ENCODE results near the gene LRRC66. TPM values are rescaled to one million over a fixed set of nuclear protein-coding genes. Genes with fewer than 3 reads are reported as not detected.
A peak's percentile ranks its signal among the peaks of the same experiment; 100 is the strongest.

LRRC66 gene
- total and polyA plus RNA-seq, 2 experiments from 2014 or later: 0.88 to 2.7 TPM

DNA sequence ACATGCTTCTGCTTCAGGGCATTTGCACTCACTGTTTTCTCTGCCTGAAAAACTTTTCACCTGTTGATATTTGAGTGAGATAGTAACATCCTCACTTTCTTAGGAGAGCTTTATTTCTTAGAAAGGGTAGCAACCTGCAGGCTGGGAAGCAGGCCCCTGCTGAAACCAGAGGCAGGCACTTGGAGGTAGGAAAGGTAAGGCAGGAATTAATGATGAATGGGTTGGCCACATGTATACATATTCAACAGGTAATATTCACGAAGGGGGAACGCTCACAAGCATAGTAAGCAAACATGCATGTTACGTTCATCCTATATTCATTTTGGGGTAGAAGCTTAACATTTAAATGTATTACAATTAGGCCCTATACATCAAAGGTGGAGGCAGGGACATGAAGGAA is 34.1 kb upstream of the LRRC66 start:
- TF ChIP-seq CTCF (IDR thresholded peaks at IDR 0.05; ENCODE audit: low read depth, low read length): no peak
- no peak overlapping the region for H3K27ac ChIP-seq
- H3K4me1 ChIP-seq (ENCODE audit: low read depth): peaks cover 16% of the 10 kb centered on the region
- H3K9me3 ChIP-seq (ENCODE audit: low read depth): no peaks in the 10 kb centered on the region
- H3K4me3 ChIP-seq: no peak overlapping the region
- DNase-seq (ENCODE audit: low read depth in 1 of 2, low spot score in 1 of 2): no peak
- H3K27me3 ChIP-seq: peaks cover 19% of the 10 kb centered on the region
- no peaks in the 10 kb centered on the region for H3K36me3 ChIP-seq

- TF ChIP-seq CTCF (IDR thresholded peaks at IDR 0.05; ENCODE audit: low read depth, low read length): no peak
- H3K4me3 ChIP-seq: peak overlapping the region; percentile 65
- H3K27ac ChIP-seq: no peak overlapping the region
- no peaks in the 10 kb centered on the region for H3K36me3 ChIP-seq
- H3K4me1 ChIP-seq (ENCODE audit: low read depth): peaks cover 16% of the 10 kb centered on the region
- peak; percentile 8 to 63 for DNase-seq (ENCODE audit: low read depth in 1 of 2, low spot score in 1 of 2)
- peaks cover 21% of the 10 kb centered on the region for H3K27me3 ChIP-seq
- H3K9me3 ChIP-seq (ENCODE audit: low read depth): no peaks in the 10 kb centered on the region
Observed at GRCh38 chr4:52052475-52052780, 32.3 kb upstream of the LRRC66 start.

GRCh38 chr4:52051615-52052474 is 31.7 kb upstream of the LRRC66 start:
- no peaks in the 10 kb centered on the region for H3K9me3 ChIP-seq (ENCODE audit: low read depth)
- no peak for TF ChIP-seq CTCF (IDR thresholded peaks at IDR 0.05; ENCODE audit: low read depth, low read length)
- H3K4me1 ChIP-seq (ENCODE audit: low read depth): peaks cover 16% of the 10 kb centered on the region
- no peaks in the 10 kb centered on the region for H3K36me3 ChIP-seq
- peak; percentile 91 to 96 for DNase-seq (ENCODE audit: low read depth in 1 of 2, low spot score in 1 of 2)
- H3K27me3 ChIP-seq: peaks cover 21% of the 10 kb centered on the region
- peak overlapping the region; percentile 65 for H3K4me3 ChIP-seq
- peak overlapping the region; percentile 74 for H3K27ac ChIP-seq

- Histone ChIP-seq H3K4me3 (peak within 1 kb of the TSS; percentile 65), H3K27me3 (peaks cover 21% of the 10 kb centered on the region), H3K9me3 (ENCODE audit: low read depth) (no peaks in the 10 kb centered on the region), H3K36me3 (no peaks in the 10 kb centered on the region), H3K27ac (peak within 1 kb of the TSS; percentile 74), H3K4me1 (ENCODE audit: low read depth) (peaks cover 16% of the 10 kb centered on the region)
- peak; percentile 25 to 43 for DNase-seq (ENCODE audit: low read depth in 1 of 2, low spot score in 1 of 2)
- no peak for TF ChIP-seq CTCF (IDR thresholded peaks at IDR 0.05; ENCODE audit: low read depth, low read length)
Observed at GRCh38 chr4:52051213-52051614, 31.1 kb upstream of the LRRC66 start, which contains the start of gene SPATA18. Gene SPATA18 (plus strand): TSS chr4:52051304. CDS start chr4:52051705, 401 bp downstream.

DNA sequence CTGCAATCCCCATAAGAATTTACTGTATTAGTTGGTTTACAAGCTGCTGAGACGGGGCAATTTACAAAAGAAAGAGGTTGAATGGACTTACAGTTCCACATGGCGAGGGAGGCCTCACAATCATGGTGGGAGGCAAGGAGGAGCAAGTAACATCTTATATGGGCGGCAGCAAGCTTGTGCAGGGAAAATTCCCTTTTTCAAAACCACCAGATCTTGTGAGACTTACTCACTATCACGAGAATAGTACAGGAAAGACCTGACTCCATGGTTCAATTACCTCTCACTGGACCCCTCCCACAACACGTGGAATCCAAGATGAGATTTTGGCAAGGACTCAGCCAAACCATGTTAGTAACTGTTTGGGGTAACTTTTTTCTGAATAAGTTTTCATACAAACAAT is 29.1 kb upstream of the LRRC66 start:
- TF ChIP-seq CTCF (IDR thresholded peaks at IDR 0.05; ENCODE audit: low read depth, low read length): no peak
- peaks cover 16% of the 10 kb centered on the region for H3K4me1 ChIP-seq (ENCODE audit: low read depth)

More for the DNA sequence above, 29.1 kb upstream of the LRRC66 start:
- Histone ChIP-seq H3K9me3 (ENCODE audit: low read depth) (no peaks in the 10 kb centered on the region), H3K4me3 (no peak overlapping the region), H3K36me3 (no peaks in the 10 kb centered on the region), H3K27me3 (peaks cover 21% of the 10 kb centered on the region), H3K27ac (no peak overlapping the region)
- no peak for DNase-seq (ENCODE audit: low read depth in 1 of 2, low spot score in 1 of 2)
